Hepatocyte (in vitro differentiated cells): ENCODE data around the gene MYO1D. TPM values are rescaled to one million over a fixed set of nuclear protein-coding genes. Genes with fewer than 3 reads are reported as not detected.

ENCODE experiments used
- DNase-seq: peaks from one replicate; pipeline ENCODE4 v3.0.0-alpha.2; 2016; ENCODE audit warnings: low spot score
- H2AFZ ChIP-seq: fragments of 200-600 bp; sonication (generic); 2 replicates; pipeline ENCODE4 v1.6.0; 2016; ENCODE audit warnings: antibody characterized with exemption, mild to moderate bottlenecking
- H3K27ac ChIP-seq: fragments of 200-600 bp; sonication (generic); 2 replicates; pipeline ENCODE4 v1.5.1; 2016; ENCODE audit warnings: mild to moderate bottlenecking
- H3K27me3 ChIP-seq: fragments of 200-600 bp; sonication (generic); 2 replicates; pipeline ENCODE4 v1.6.1; 2016
- H3K36me3 ChIP-seq: fragments of 200-600 bp; sonication (generic); replicated peaks from 2 replicates; pipeline ENCODE4 v1.5.1; 2016; ENCODE audit warnings: low read depth; ENCODE audit not compliant: insufficient read depth
- H3K4me1 ChIP-seq: fragments of 200-600 bp; sonication (generic); 2 replicates; pipeline ENCODE4 v1.5.1; 2016; ENCODE audit warnings: mild to moderate bottlenecking, moderate library complexity; ENCODE audit not compliant: insufficient read depth
- H3K4me2 ChIP-seq: fragments of 200-600 bp; sonication (generic); 2 replicates; pipeline ENCODE4 v1.6.0; 2016
- H3K4me3 ChIP-seq: fragments of 200-600 bp; sonication (generic); 2 replicates; pipeline ENCODE4 v1.5.1; 2016; ENCODE audit warnings: mild to moderate bottlenecking
- H3K79me2 ChIP-seq: fragments of 200-600 bp; sonication (generic); 2 replicates; pipeline ENCODE4 v1.6.0; 2017; ENCODE audit warnings: mild to moderate bottlenecking
- H3K9me2 ChIP-seq: fragments of 200-600 bp; sonication (generic); replicated peaks from 2 replicates; pipeline ENCODE4 v1.6.0; 2017; ENCODE audit warnings: mild to moderate bottlenecking; ENCODE audit not compliant: insufficient read depth
- H3K9me3 ChIP-seq: fragments of 200-600 bp; sonication (generic); 2 replicates; pipeline ENCODE4 v1.5.1; 2016; ENCODE audit warnings: low read depth, mild to moderate bottlenecking
- H4K20me1 ChIP-seq: fragments of 200-600 bp; sonication (generic); 2 replicates; pipeline ENCODE4 v1.6.0; 2016; ENCODE audit warnings: mild to moderate bottlenecking; ENCODE audit not compliant: insufficient read depth, poor library complexity, severe bottlenecking
- EZH2 ChIP-seq: fragments of 200-600 bp; sonication (generic); IDR thresholded peaks from 2 replicates; pipeline ENCODE4 v1.6.1; 2016; ENCODE audit warnings: antibody characterized with exemption, mild to moderate bottlenecking, borderline replicate concordance
- EZH2phosphoT487 ChIP-seq: fragments of 200-600 bp; sonication (generic); IDR thresholded peaks from one replicate; pipeline ENCODE4 v1.6.1; 2018; ENCODE audit warnings: antibody characterized with exemption, mild to moderate bottlenecking, low read depth, moderate library complexity; ENCODE audit not compliant: unreplicated experiment, severe bottlenecking
- WGBS: methylation state at CpG from one replicate; pipeline ENCODE4 v1.1.6; 2016; ENCODE audit warnings: low lambda C conversion rate; ENCODE audit errors: missing lambda C conversion rate; 5-methylcytosine and 5-hydroxymethylcytosine counted together
- polyA plus RNA-seq: library from polyadenylated mRNA; unstranded; fragments of >200 nt; fragmentation: Nextera tagmentation; extraction: Ambion mirVana; gene quantifications from 2 replicates; pipeline ENCODE4 v1.2.1, GENCODE V29; 2016
- total RNA-seq: library from RNA; depleted of rRNA; stranded (reverse); fragments of >200 nt; gene quantifications from 2 replicates; pipeline ENCODE4 v1.2.3, GENCODE V29; 2014
- TF ChIP-seq, protein P1 (sequence below): fragments of 200-600 bp; sonication (generic); IDR thresholded peaks from 2 replicates; pipeline ENCODE4 v1.5.1; 2016; ENCODE audit warnings: antibody characterized with exemption, mild to moderate bottlenecking; ENCODE audit not compliant: poor library complexity

The MYO1D gene
- total and polyA plus RNA-seq, 2 experiments from 2014 or later = 36.2 to 89.0 TPM

DNA sequence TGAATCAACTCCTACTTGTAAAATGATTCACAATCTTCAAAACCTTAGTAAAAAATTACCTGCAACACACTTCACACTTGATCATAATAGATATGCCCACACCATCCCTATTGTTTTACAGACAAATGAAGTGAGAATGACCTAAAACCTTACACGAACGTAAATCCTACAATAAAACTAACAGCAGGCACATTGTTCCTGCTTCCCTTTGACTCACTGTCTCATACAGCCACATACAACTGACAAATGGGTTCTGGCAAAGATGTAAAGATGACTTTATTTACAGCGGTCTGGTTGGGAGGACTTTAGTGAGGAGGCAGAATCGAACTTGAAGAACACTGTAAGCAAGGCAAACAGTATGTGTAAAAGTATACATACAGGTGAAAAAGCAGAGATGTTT, 188.7 kb downstream of the MYO1D start:
- TF ChIP-seq EZH2 (no peak), EZH2phosphoT487 (no peak)
- TF ChIP-seq, protein P1, sequence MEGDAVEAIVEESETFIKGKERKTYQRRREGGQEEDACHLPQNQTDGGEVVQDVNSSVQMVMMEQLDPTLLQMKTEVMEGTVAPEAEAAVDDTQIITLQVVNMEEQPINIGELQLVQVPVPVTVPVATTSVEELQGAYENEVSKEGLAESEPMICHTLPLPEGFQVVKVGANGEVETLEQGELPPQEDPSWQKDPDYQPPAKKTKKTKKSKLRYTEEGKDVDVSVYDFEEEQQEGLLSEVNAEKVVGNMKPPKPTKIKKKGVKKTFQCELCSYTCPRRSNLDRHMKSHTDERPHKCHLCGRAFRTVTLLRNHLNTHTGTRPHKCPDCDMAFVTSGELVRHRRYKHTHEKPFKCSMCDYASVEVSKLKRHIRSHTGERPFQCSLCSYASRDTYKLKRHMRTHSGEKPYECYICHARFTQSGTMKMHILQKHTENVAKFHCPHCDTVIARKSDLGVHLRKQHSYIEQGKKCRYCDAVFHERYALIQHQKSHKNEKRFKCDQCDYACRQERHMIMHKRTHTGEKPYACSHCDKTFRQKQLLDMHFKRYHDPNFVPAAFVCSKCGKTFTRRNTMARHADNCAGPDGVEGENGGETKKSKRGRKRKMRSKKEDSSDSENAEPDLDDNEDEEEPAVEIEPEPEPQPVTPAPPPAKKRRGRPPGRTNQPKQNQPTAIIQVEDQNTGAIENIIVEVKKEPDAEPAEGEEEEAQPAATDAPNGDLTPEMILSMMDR = no peak
- H2AFZ ChIP-seq = no peak overlapping the region
- no peaks in the 10 kb centered on the region for H3K4me1 ChIP-seq
- no peak for DNase-seq
- H3K79me2 ChIP-seq = no peaks in the 10 kb centered on the region
- H3K9me3 ChIP-seq = no peaks in the 10 kb centered on the region
- H3K9me2 ChIP-seq = no peaks in the 10 kb centered on the region
- H3K27ac ChIP-seq = no peak overlapping the region
- H3K36me3 ChIP-seq = no peaks in the 10 kb centered on the region
- H3K27me3 ChIP-seq = no peaks in the 10 kb centered on the region
- no peak overlapping the region for H3K4me2 ChIP-seq
- WGBS = 67% methylated on average over 4 of the region's 4 CpGs
- no peak overlapping the region for H3K4me3 ChIP-seq
- no peaks in the 10 kb centered on the region for H4K20me1 ChIP-seq

DNA sequence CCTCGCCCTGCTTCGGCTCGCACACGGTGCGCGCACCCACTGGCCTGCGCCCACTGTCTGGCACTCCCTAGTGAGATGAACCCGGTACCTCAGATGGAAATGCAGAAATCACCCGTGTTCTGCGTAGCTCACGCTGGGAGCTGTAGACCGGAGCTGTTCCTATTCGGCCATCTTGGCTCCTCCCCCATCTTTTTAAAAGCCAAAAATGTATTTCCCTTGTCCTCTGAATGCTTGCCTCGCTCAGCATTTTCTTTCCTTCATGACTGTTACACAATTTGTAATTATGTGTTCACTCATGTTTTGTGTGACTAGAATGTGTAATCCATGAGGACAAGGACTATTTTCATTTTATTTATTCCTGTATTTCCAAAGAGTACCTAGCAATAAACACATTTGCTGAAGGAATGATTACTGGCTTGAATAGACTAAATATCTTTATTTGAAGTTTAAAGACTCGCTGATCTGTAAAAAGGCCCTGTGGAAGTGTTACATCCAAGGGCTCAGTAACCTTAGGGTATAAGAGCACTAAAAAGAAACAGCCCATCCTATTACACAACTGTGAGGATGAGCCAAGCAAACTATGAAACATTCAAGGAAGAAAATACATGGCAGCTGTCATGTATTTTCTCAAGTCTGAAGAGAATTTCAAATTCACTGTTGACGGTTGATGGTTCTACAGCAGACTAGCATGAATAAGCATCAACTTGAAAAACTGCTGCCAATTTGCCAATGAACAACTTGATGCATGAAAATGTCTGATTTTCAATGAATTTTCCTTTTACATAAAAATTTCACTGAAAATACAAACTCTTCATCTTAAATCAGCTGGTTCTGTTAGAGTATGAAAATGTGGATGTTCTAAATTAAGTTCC, 192.6 kb downstream of the MYO1D start:
- Histone ChIP-seq H3K4me2 (no peak overlapping the region), H3K36me3 (no peaks in the 10 kb centered on the region), H3K27ac (no peak overlapping the region), H3K79me2 (no peaks in the 10 kb centered on the region), H3K4me3 (no peak overlapping the region), H3K27me3 (no peaks in the 10 kb centered on the region), H2AFZ (no peak overlapping the region), H3K9me2 (no peaks in the 10 kb centered on the region), H3K9me3 (no peaks in the 10 kb centered on the region), H4K20me1 (no peaks in the 10 kb centered on the region), H3K4me1 (no peaks in the 10 kb centered on the region)
- TF ChIP-seq, protein P1 = no peak
- no peak for TF ChIP-seq EZH2phosphoT487
- TF ChIP-seq EZH2 = no peak
- WGBS = 89% methylated on average over 12 of the region's 16 CpGs
- no peak for DNase-seq

DNA sequence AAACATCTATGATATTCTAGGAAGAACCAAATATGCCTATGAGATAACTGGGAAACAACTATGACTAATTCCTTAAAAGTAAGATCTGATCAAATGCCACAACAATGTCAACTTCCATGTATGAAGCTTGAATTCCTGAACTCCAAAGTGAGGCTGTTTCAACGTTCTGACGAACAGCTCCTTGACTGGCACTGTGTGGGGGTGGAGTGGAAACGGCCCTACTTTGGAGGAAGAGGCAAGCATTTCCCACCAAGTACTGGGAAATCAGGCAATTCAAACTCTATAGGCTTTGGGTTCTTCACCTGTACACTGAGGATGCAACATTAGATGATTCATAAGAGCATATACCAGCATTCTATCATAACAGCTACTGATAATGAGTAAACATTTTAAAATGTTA, 203.0 kb downstream of the MYO1D start:
- DNase-seq = no peak
- 65% methylated on average over 3 of the region's 3 CpGs for WGBS
- H2AFZ ChIP-seq = no peak overlapping the region
- no peaks in the 10 kb centered on the region for H3K27me3 ChIP-seq
- no peak overlapping the region for H3K4me2 ChIP-seq
- H3K4me3 ChIP-seq = no peak overlapping the region
- no peaks in the 10 kb centered on the region for H3K9me2 ChIP-seq
- no peaks in the 10 kb centered on the region for H3K36me3 ChIP-seq
- no peaks in the 10 kb centered on the region for H3K9me3 ChIP-seq
- H4K20me1 ChIP-seq = no peaks in the 10 kb centered on the region
- no peaks in the 10 kb centered on the region for H3K79me2 ChIP-seq
- TF ChIP-seq, protein P1 = no peak
- TF ChIP-seq EZH2 (no peak), EZH2phosphoT487 (no peak)
- no peak overlapping the region for H3K27ac ChIP-seq
- no peaks in the 10 kb centered on the region for H3K4me1 ChIP-seq
